CD4-positive, CD25-positive, alpha-beta regulatory T cell (primary cell): ENCODE measurements around the gene ZMYM2. TPM values are rescaled to one million over a fixed set of nuclear protein-coding genes. Genes with fewer than 3 reads are reported as not detected.

Source experiments
- ATAC-seq, 2 donors: fragments of 150-1000 bp; cut with Tn5 transposase; one replicate each; pipeline ENCODE4 v1.10.0; 2021; ENCODE audit warnings: low read depth in 2 of 2, moderate number of reproducible peaks in 2 of 2, moderate library complexity in 1 of 2
- DNase-seq, 3 donors: peaks; one replicate each; pipeline versions ENCODE4 v3.0.0 to v3.0.0-alpha.2; 2012 to 2022; ENCODE audit warnings: mixed read lengths in 1 of 3
- H3K27ac ChIP-seq: one replicate; pipeline ENCODE4 v1.7.0; 2013; ENCODE audit warnings: mild to moderate bottlenecking, low read length; ENCODE audit not compliant: insufficient read depth, poor library complexity, severe bottlenecking
- H3K27me3 ChIP-seq: one replicate; pipeline ENCODE4 v1.7.0; 2013; ENCODE audit warnings: low read length; ENCODE audit not compliant: control insufficient read depth, insufficient read depth
- H3K36me3 ChIP-seq: one replicate; pipeline ENCODE4 v1.7.0; 2013; ENCODE audit warnings: mild to moderate bottlenecking, low read length, moderate library complexity; ENCODE audit not compliant: control insufficient read depth, insufficient read depth
- H3K4me1 ChIP-seq: 2 replicates; pipeline ENCODE4 v1.7.0; 2013; ENCODE audit warnings: mild to moderate bottlenecking, low read length; ENCODE audit not compliant: insufficient read depth, control insufficient read depth, poor library complexity, severe bottlenecking
- H3K4me3 ChIP-seq: one replicate; pipeline ENCODE4 v1.7.0; 2013; ENCODE audit warnings: low read depth, mild to moderate bottlenecking, low read length, moderate library complexity
- H3K9me3 ChIP-seq, 2 experiments: 1 replicate in 1 of 2; 2 replicates in 1 of 2; pipeline ENCODE4 v1.7.0; 2013; ENCODE audit warnings: low read length in 2 of 2, mild to moderate bottlenecking in 1 of 2, moderate library complexity in 1 of 2; ENCODE audit not compliant: control insufficient read depth in 2 of 2
- H3K27ac Mint-ChIP-seq, 3 donors: one replicate each; pipeline ENCODE4 v1.8.0; 2020 to 2022; ENCODE audit warnings: mild to moderate bottlenecking in 3 of 3, mixed read lengths in 3 of 3, moderate library complexity in 2 of 3
- H3K27me3 Mint-ChIP-seq: one replicate; pipeline ENCODE4 v1.8.0; 2022; ENCODE audit warnings: mild to moderate bottlenecking, mixed read lengths
- H3K36me3 Mint-ChIP-seq: one replicate; pipeline ENCODE4 v1.8.0; 2020; ENCODE audit warnings: mixed read lengths
- H3K4me1 Mint-ChIP-seq, 4 donors: one replicate each; pipeline ENCODE4 v1.8.0; 2020 to 2022; ENCODE audit warnings: mixed read lengths in 4 of 4, mild to moderate bottlenecking in 1 of 4
- H3K4me3 Mint-ChIP-seq, 4 donors: one replicate each; pipeline ENCODE4 v1.8.0; 2020 to 2022; ENCODE audit warnings: mild to moderate bottlenecking in 4 of 4, mixed read lengths in 4 of 4, moderate library complexity in 3 of 4
- H3K9me3 Mint-ChIP-seq, 7 donors: one replicate each; pipeline ENCODE4 v1.8.0; 2020 to 2022; ENCODE audit warnings: mixed read lengths in 7 of 7, mild to moderate bottlenecking in 3 of 7, moderate library complexity in 2 of 7
- polyA plus RNA-seq, 4 donors: library from polyadenylated mRNA; unstranded; fragments of 300-500 nt; fragmentation: Illumina TruSeq; gene quantifications; one replicate each; pipeline ENCODE4 v1.2.3, GENCODE V29; 2021
- total RNA-seq: library from RNA; stranded (reverse); gene quantifications from one replicate; pipeline ENCODE4 v1.2.3, GENCODE V29; 2022

The ZMYM2 gene
- total and polyA plus RNA-seq, 5 donors from 2014 or later: 11.0 to 112 (median 13.9) TPM

DNA sequence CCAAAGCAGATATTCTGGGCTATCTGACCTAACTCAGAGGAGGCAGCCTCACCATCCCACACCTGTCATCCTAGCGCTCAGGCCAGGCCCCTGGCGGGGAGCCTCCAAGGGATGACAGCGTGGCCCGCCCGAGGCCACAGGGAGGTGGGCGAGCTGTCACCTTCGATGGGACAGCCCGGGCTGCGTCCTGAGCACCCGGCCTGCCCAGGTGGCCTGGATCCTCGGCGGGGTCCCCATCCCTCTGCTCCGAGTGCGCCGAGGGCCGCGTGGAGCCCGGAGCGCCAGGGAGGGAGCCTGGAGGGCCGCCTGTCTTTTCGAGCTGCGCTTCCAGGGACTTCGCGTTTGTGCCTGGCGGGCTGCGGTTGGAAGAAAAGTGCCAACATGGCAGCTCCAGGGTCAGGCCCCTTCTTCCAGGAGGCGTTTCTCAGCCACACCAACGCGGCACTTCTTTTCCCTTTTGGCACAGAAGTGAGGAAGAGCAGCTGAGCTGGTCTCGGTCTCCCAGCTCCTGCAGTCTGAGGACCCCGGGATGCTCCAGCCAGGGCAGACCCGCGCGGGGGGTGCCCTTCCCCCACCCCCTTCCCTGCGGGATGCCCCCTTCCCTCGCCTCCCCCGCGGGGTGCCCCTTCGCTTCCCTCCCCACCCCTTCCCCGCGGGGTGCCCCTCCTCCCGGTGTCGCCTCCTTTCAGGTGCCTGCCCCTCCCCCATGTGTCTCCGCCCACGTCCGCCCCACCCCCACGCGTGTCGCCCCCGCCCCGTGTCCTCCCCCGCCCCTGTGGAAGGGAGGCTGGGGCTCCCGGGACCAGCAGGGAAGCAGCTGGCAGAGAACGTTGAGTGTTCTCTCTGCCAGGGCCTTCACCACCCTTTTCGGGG, 160.0 kb downstream of the ZMYM2 start:
- H3K27ac Mint-ChIP-seq: peak overlapping the region in 2 of 3 donors; percentile 88 to 92
- H3K36me3 Mint-ChIP-seq: no peaks in the 10 kb centered on the region
- H3K4me1 ChIP-seq: peaks cover 13% of the 10 kb centered on the region
- peak overlapping the region; percentile 71 for H3K27ac ChIP-seq
- H3K36me3 ChIP-seq: no peaks in the 10 kb centered on the region
- peaks cover 9% of the 10 kb centered on the region for H3K27me3 Mint-ChIP-seq
- peaks cover 0 to 4% (median 0%) of the 10 kb centered on the region in 7 donors for H3K9me3 Mint-ChIP-seq
- DNase-seq (peak; percentile 8 to 47 (median 28)), ATAC-seq (peak in 1 of 2 donors; percentile 23)
- peak overlapping the region; percentile 87 to 96 (median 90) for H3K4me3 Mint-ChIP-seq
- peak overlapping the region; percentile 51 for H3K4me3 ChIP-seq
- peaks cover 0 to 22% (median 16%) of the 10 kb centered on the region in 4 donors for H3K4me1 Mint-ChIP-seq
- no peaks in the 10 kb centered on the region for H3K9me3 ChIP-seq
- no peaks in the 10 kb centered on the region for H3K27me3 ChIP-seq

DNA sequence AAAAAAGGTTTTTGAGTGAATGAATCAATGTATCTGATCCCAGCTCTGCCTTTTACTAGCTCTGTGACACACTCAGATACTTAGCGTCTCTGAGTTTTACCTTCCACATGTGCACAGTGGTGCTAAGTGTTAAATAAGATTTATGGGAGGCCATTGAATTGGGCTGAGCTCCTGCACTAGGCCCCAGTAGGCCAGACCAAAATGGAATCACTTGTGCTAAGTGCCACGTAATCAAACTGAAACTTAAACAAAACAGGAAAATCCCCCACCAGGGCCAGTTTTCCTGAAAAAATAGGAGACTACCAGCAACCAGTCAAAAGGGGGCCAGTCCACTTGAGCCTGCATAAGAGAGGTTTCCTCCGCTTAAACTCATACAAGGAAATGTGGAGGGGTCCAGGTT, 161.4 kb downstream of the ZMYM2 start:
- Mint-ChIP-seq H3K27ac (peak overlapping the region in 2 of 3 donors; percentile 88 to 92), H3K27me3 (peaks cover 17% of the 10 kb centered on the region), H3K9me3 (peaks cover 0 to 4% (median 0%) of the 10 kb centered on the region in 7 donors), H3K36me3 (no peaks in the 10 kb centered on the region), H3K4me3 (peak overlapping the region; percentile 87 to 96 (median 90)), H3K4me1 (peaks cover 0 to 22% (median 16%) of the 10 kb centered on the region in 4 donors)
- peaks cover 13% of the 10 kb centered on the region for H3K4me1 ChIP-seq
- no peaks in the 10 kb centered on the region for H3K9me3 ChIP-seq
- peaks cover 3% of the 10 kb centered on the region for H3K27me3 ChIP-seq
- peak overlapping the region; percentile 58 for H3K4me3 ChIP-seq
- no peaks in the 10 kb centered on the region for H3K36me3 ChIP-seq
- ATAC-seq: no peak
- peak overlapping the region; percentile 71 for H3K27ac ChIP-seq
- DNase-seq: no peak

DNA sequence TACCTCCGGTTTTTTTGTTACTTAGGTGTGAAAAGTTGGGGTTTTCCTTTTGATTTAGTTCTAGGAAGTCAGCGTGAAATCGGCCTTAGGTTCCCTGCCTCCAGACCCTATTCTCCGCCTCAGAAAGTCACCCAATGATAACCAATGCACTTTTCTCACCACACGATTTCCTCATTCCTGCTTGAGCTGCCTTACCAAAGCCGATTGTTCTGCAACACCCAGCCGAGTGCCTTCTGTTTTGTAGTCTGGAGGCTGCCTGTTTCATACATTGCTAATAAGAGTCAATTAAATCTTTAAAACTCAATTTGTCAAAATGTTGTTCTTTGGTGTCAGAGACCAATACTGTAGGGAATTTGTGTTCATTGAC, 162.6 kb downstream of the ZMYM2 start:
- peak overlapping the region in 2 of 3 donors; percentile 55 to 92 for H3K27ac Mint-ChIP-seq
- peak overlapping the region; percentile 87 to 96 (median 90) for H3K4me3 Mint-ChIP-seq
- H3K9me3 Mint-ChIP-seq: peaks cover 0 to 5% (median 0%) of the 10 kb centered on the region in 7 donors
- peak overlapping the region; percentile 5 for H3K27ac ChIP-seq
- peak in 1 of 3 donors; percentile 15 for DNase-seq
- peaks cover 26% of the 10 kb centered on the region for H3K27me3 Mint-ChIP-seq
- H3K4me3 ChIP-seq: peak overlapping the region; percentile 31
- H3K36me3 Mint-ChIP-seq: no peaks in the 10 kb centered on the region
- no peaks in the 10 kb centered on the region for H3K36me3 ChIP-seq
- H3K4me1 ChIP-seq: peaks cover 13% of the 10 kb centered on the region
- peaks cover 14% of the 10 kb centered on the region for H3K27me3 ChIP-seq
- peaks cover 0 to 28% (median 16%) of the 10 kb centered on the region in 4 donors for H3K4me1 Mint-ChIP-seq
- no peaks in the 10 kb centered on the region for H3K9me3 ChIP-seq
- ATAC-seq: no peak

DNA sequence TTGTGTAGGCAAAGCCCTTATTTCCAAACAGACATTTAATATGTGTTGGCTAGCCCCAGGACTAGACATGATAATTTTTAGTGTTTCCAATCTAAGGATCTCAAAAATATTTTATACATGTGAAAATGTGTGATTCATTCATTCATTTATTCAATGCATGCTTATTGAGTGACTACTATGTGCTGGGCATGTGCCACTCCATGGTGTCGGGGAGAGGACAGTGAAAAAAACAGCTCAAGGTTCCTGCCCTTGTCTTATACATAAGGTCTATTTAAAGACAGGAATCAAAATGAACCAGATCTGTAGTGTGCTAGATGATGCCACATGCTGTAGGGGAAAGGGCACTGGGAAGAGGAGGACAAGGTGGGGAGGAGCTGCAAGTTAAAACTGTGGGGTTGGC, 165.8 kb downstream of the ZMYM2 start:
- peaks cover 26% of the 10 kb centered on the region for H3K4me1 ChIP-seq
- H3K4me3 Mint-ChIP-seq: peak overlapping the region in 1 of 4 donors; percentile 68
- no peaks in the 10 kb centered on the region for H3K9me3 ChIP-seq
- peaks cover 0 to 5% (median 0%) of the 10 kb centered on the region in 7 donors for H3K9me3 Mint-ChIP-seq
- no peaks in the 10 kb centered on the region for H3K36me3 ChIP-seq
- peaks cover 16% of the 10 kb centered on the region for H3K27me3 ChIP-seq
- peaks cover 30% of the 10 kb centered on the region for H3K27me3 Mint-ChIP-seq
- H3K27ac Mint-ChIP-seq: no peak overlapping the region
- H3K27ac ChIP-seq: no peak overlapping the region
- DNase-seq (no peak), ATAC-seq (no peak)
- no peaks in the 10 kb centered on the region for H3K36me3 Mint-ChIP-seq
- H3K4me3 ChIP-seq: no peak overlapping the region
- peaks cover 0 to 26% (median 16%) of the 10 kb centered on the region in 4 donors for H3K4me1 Mint-ChIP-seq

DNA sequence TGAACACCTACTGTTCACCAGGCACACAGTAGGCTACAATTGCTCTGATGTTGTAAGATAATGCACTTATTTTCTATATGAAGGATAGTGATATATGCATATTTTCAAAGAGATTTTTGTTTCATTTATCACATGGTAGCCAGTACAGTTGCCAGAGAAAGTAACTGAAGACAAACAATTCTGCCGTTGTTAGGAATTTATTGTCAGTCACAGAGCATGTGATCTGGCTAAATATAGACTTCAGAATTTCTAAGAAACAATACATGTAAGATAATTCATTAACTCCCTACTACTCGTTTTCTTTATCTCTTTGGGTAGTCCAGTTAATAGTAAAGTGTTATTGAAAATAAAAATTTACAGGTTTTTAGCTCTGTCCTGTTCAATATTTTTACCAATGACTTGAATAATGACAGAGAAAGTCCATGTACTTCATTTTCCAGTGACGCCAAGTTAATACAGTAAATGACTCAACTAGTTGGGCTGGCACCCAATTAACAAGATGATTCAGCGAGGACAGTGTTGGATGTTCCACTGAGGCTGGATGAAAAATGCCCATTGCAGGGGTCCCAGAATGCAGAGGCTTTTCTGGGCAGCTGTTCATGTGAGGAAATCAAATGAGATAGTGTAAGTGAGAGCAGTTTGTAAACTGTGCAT, 166.7 kb downstream of the ZMYM2 start:
- Mint-ChIP-seq H3K36me3 (no peaks in the 10 kb centered on the region), H3K9me3 (peaks cover 0 to 1% (median 0%) of the 10 kb centered on the region in 7 donors), H3K27me3 (peaks cover 30% of the 10 kb centered on the region), H3K4me3 (peak overlapping the region in 3 of 4 donors; percentile 37 to 66 (median 53)), H3K27ac (no peak overlapping the region), H3K4me1 (peaks cover 0 to 17% (median 10%) of the 10 kb centered on the region in 4 donors)
- Histone ChIP-seq H3K9me3 (no peaks in the 10 kb centered on the region), H3K36me3 (no peaks in the 10 kb centered on the region), H3K4me3 (no peak overlapping the region), H3K27ac (no peak overlapping the region), H3K4me1 (peaks cover 19% of the 10 kb centered on the region), H3K27me3 (peaks cover 25% of the 10 kb centered on the region)
- ATAC-seq (no peak), DNase-seq (no peak)

DNA sequence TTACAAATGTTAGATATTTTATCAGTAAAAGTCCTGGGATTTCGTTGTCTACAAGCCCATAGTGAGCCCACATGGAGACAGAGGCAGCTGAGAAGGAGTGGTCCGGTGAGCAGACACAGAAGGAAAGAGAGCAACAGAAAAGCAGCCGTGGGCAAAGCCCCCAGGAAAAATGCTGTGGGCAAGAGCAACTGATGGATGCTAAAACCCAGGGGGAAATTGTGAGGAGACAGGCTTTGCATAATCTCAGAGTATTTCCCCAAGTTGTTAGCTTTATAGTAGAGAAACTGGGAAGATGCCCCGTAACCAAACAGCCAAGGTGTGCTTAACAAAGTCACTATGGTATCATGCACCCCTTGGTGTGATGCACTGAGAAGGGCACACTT, 167.2 kb downstream of the ZMYM2 start:
- H3K27ac Mint-ChIP-seq: no peak overlapping the region
- Histone ChIP-seq H3K36me3 (no peaks in the 10 kb centered on the region), H3K4me3 (no peak overlapping the region), H3K27me3 (peaks cover 30% of the 10 kb centered on the region), H3K27ac (no peak overlapping the region), H3K4me1 (peaks cover 19% of the 10 kb centered on the region), H3K9me3 (no peaks in the 10 kb centered on the region)
- peak overlapping the region; percentile 37 to 66 (median 46) for H3K4me3 Mint-ChIP-seq
- peaks cover 0 to 1% (median 0%) of the 10 kb centered on the region in 7 donors for H3K9me3 Mint-ChIP-seq
- no peaks in the 10 kb centered on the region for H3K36me3 Mint-ChIP-seq
- H3K4me1 Mint-ChIP-seq: peaks cover 0 to 13% (median 8%) of the 10 kb centered on the region in 4 donors
- DNase-seq: no peak
- no peak for ATAC-seq
- H3K27me3 Mint-ChIP-seq: peaks cover 30% of the 10 kb centered on the region

DNA sequence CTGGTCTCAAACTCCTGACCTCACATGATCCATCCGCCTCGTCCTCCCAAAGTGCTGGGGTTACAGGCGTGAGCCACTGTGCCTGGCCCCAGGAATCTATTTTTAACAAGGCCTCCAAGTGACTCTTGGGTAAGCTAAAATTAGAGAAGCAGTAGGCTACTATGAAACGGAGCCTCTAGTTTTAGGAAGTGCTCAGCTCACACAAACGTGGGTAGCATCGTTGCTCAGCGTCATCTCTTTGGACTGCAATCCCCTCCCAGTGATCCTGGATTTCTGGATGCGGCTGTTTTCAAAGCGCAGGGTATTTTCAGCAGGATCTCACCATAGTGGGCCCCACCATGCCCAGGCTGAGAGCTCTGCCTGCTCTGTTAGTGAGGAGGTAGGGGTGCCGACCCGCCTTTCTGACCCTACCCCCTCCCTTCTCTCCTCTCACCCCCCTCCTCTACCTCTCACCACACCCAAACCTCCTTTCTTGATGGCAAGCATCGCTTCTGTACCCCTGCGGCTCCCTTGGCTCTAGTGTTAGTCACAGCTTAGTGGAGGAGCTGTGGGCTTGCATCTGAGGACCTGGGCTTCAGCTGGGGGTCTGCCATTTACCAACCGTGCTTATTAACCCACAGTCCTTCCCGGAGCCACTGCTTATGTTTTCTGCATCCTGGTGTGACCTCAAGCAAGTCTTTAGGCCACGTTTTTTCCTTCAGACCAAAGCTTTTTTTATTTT, 168.2 kb downstream of the ZMYM2 start:
- Mint-ChIP-seq H3K4me1 (peaks cover 0 to 9% (median 3%) of the 10 kb centered on the region in 4 donors), H3K27ac (no peak overlapping the region), H3K4me3 (peak overlapping the region; percentile 10 to 75 (median 40)), H3K27me3 (peaks cover 30% of the 10 kb centered on the region), H3K9me3 (peaks cover 0 to 1% (median 0%) of the 10 kb centered on the region in 7 donors), H3K36me3 (no peaks in the 10 kb centered on the region)
- Histone ChIP-seq H3K9me3 (no peaks in the 10 kb centered on the region), H3K4me3 (no peak overlapping the region), H3K36me3 (no peaks in the 10 kb centered on the region), H3K4me1 (peaks cover 19% of the 10 kb centered on the region), H3K27ac (no peak overlapping the region), H3K27me3 (peaks cover 33% of the 10 kb centered on the region)
- ATAC-seq (no peak), DNase-seq (no peak)
